HEK293 (cell line): ENCODE data around the gene LGALS4.

Experiments used
- IKZF3 ChIP-seq: fragments of 450-650 bp; IDR thresholded peaks from 2 replicates; pipeline ENCODE4 v1.5.0; 2018; ENCODE audit warnings: missing biosample characterization, mild to moderate bottlenecking, missing genetic modification characterization, moderate library complexity
- OSR2 ChIP-seq: fragments of 450-650 bp; formaldehyde crosslinking; IDR thresholded peaks from 2 replicates; pipeline ENCODE4 v1.5.1; 2016; ENCODE audit warnings: missing biosample characterization, missing genetic modification characterization
- PBX3 ChIP-seq: sonication (generic); formaldehyde crosslinking; IDR thresholded peaks from 2 replicates; pipeline ENCODE4 v1.8.1; 2022; ENCODE audit warnings: mild to moderate bottlenecking, moderate library complexity, missing genetic modification reagents
- PRDM6 ChIP-seq: fragments of 450-650 bp; formaldehyde crosslinking; IDR thresholded peaks from 2 replicates; pipeline ENCODE4 v1.5.1; 2017; ENCODE audit warnings: missing biosample characterization, missing genetic modification characterization
- SP7 ChIP-seq: fragments of 450-650 bp; formaldehyde crosslinking; IDR thresholded peaks from 2 replicates; pipeline ENCODE4 v1.5.1; 2016; ENCODE audit warnings: missing biosample characterization, missing genetic modification characterization
- TCF7L2 ChIP-seq: IDR thresholded peaks from 2 replicates; pipeline ENCODE4 v1.6.1; 2011; ENCODE audit warnings: low read depth, mild to moderate bottlenecking, inconsistent platforms, low read length, moderate library complexity, borderline replicate concordance
- YY2 ChIP-seq: fragments of 450-650 bp; formaldehyde crosslinking; IDR thresholded peaks from 2 replicates; pipeline ENCODE4 v1.5.1; 2016; ENCODE audit warnings: missing biosample characterization, missing genetic modification characterization
- ZBTB10 ChIP-seq: fragments of 450-650 bp; formaldehyde crosslinking; IDR thresholded peaks from 2 replicates; pipeline ENCODE4 v1.5.1; 2016; ENCODE audit warnings: missing biosample characterization, missing genetic modification characterization
- ZBTB17 ChIP-seq: fragments of 450-650 bp; formaldehyde crosslinking; IDR thresholded peaks from 2 replicates; pipeline ENCODE4 v1.5.1; 2016; ENCODE audit warnings: missing biosample characterization, missing genetic modification characterization
- ZBTB48 ChIP-seq: fragments of 450-650 bp; formaldehyde crosslinking; IDR thresholded peaks from 2 replicates; pipeline ENCODE4 v1.5.1; 2016; ENCODE audit warnings: missing biosample characterization, missing genetic modification characterization
- ZBTB6 ChIP-seq: fragments of 450-650 bp; formaldehyde crosslinking; IDR thresholded peaks from 2 replicates; pipeline ENCODE4 v1.5.1; 2017; ENCODE audit warnings: missing biosample characterization, missing genetic modification characterization
- ZFP69B ChIP-seq: fragments of 450-650 bp; formaldehyde crosslinking; IDR thresholded peaks from 2 replicates; pipeline ENCODE4 v1.5.1; 2016; ENCODE audit warnings: missing biosample characterization, missing genetic modification characterization
- ZNF10 ChIP-seq: fragments of 450-650 bp; formaldehyde crosslinking; IDR thresholded peaks from 2 replicates; pipeline ENCODE4 v1.5.1; 2017; ENCODE audit warnings: missing biosample characterization, missing genetic modification characterization
- ZNF114 ChIP-seq: fragments of 450-650 bp; formaldehyde crosslinking; IDR thresholded peaks from 2 replicates; pipeline ENCODE4 v1.5.0; 2017; ENCODE audit warnings: missing biosample characterization, missing genetic modification characterization
- ZNF138 ChIP-seq: fragments of 450-650 bp; formaldehyde crosslinking; IDR thresholded peaks from 2 replicates; pipeline ENCODE4 v1.5.1; 2016; ENCODE audit warnings: missing biosample characterization, missing genetic modification characterization, borderline replicate concordance
- ZNF148 ChIP-seq: fragments of 450-650 bp; formaldehyde crosslinking; IDR thresholded peaks from 2 replicates; pipeline ENCODE4 v1.5.0; 2017; ENCODE audit warnings: missing biosample characterization, missing genetic modification characterization, borderline replicate concordance
- ZNF239 ChIP-seq: fragments of 450-650 bp; formaldehyde crosslinking; IDR thresholded peaks from 2 replicates; pipeline ENCODE4 v1.5.1; 2016; ENCODE audit warnings: missing biosample characterization, missing genetic modification characterization
- ZNF311 ChIP-seq: fragments of 450-650 bp; formaldehyde crosslinking; IDR thresholded peaks from 2 replicates; pipeline ENCODE4 v1.5.1; 2017; ENCODE audit warnings: missing biosample characterization, missing genetic modification characterization, borderline replicate concordance
- ZNF341 ChIP-seq: fragments of 450-650 bp; formaldehyde crosslinking; IDR thresholded peaks from 2 replicates; pipeline ENCODE4; 2016; ENCODE audit warnings: low read depth, missing biosample characterization, missing genetic modification characterization
- ZNF37A ChIP-seq: fragments of 450-650 bp; IDR thresholded peaks from 2 replicates; pipeline ENCODE4 v1.5.1; 2018; ENCODE audit warnings: missing biosample characterization, missing genetic modification characterization
- ZNF423 ChIP-seq: fragments of 450-650 bp; formaldehyde crosslinking; IDR thresholded peaks from 2 replicates; pipeline ENCODE4 v1.5.1; 2016; ENCODE audit warnings: missing biosample characterization, missing genetic modification characterization
- ZNF473 ChIP-seq: fragments of 450-650 bp; formaldehyde crosslinking; IDR thresholded peaks from 2 replicates; pipeline ENCODE4 v1.5.1; 2017; ENCODE audit warnings: missing biosample characterization, missing genetic modification characterization
- ZNF529 ChIP-seq: fragments of 450-650 bp; formaldehyde crosslinking; IDR thresholded peaks from 2 replicates; pipeline ENCODE4 v1.5.1; 2017; ENCODE audit warnings: missing genetic modification characterization, missing biosample characterization; ENCODE audit not compliant: insufficient replicate concordance
- ZNF544 ChIP-seq: fragments of 450-650 bp; formaldehyde crosslinking; IDR thresholded peaks from 2 replicates; pipeline ENCODE4 v1.5.0; 2017; ENCODE audit warnings: missing biosample characterization, missing genetic modification characterization
- ZNF558 ChIP-seq: fragments of 450-650 bp; formaldehyde crosslinking; IDR thresholded peaks from 2 replicates; pipeline ENCODE4 v1.5.1; 2016; ENCODE audit warnings: missing biosample characterization, missing genetic modification characterization
- ZNF561 ChIP-seq: fragments of 450-650 bp; IDR thresholded peaks from 2 replicates; pipeline ENCODE4 v1.5.1; 2018; ENCODE audit warnings: missing biosample characterization, missing genetic modification characterization, borderline replicate concordance
- ZNF626 ChIP-seq: fragments of 450-650 bp; sonication (Bioruptor Pico); formaldehyde crosslinking; IDR thresholded peaks from 2 replicates; pipeline ENCODE4 v1.5.1; 2018; ENCODE audit warnings: missing biosample characterization, missing genetic modification characterization, inconsistent platforms
- ZNF639 ChIP-seq: fragments of 450-650 bp; formaldehyde crosslinking; IDR thresholded peaks from 2 replicates; pipeline ENCODE4 v1.5.1; 2016; ENCODE audit warnings: missing biosample characterization, missing genetic modification characterization
- ZNF660 ChIP-seq: fragments of 450-650 bp; IDR thresholded peaks from 2 replicates; pipeline ENCODE4 v1.5.1; 2018; ENCODE audit warnings: missing biosample characterization, mild to moderate bottlenecking, missing genetic modification characterization
- ZNF701 ChIP-seq: fragments of 450-650 bp; formaldehyde crosslinking; IDR thresholded peaks from 2 replicates; pipeline ENCODE4 v1.5.1; 2016; ENCODE audit warnings: missing biosample characterization, missing genetic modification characterization
- ZNF707 ChIP-seq: fragments of 450-650 bp; formaldehyde crosslinking; IDR thresholded peaks from 2 replicates; pipeline ENCODE4 v1.5.1; 2016; ENCODE audit warnings: missing biosample characterization, missing genetic modification characterization

LGALS4 gene

GRCh38 chr19:38850436-38850975, 37.8 kb upstream of the LGALS4 start (continued):
- TF ChIP-seq ZNF561 (tag by site-specific recombination) (peak; percentile 47; the same call in 1 of the 2 replicates), ZNF138 (no peak), ZNF558 (tag by site-specific recombination) (no peak; the same call in 1 of the 2 replicates), ZNF660 (tag by site-specific recombination) (peak; percentile 90), IKZF3 (tag by site-specific recombination) (peak; percentile 43; the same call in 1 of the 2 replicates), ZNF114 (tag by site-specific recombination) (no peak), SP7 (peak; percentile 69), ZNF544 (no peak), YY2 (peak; percentile 77), ZNF37A (tag by site-specific recombination) (no peak), TCF7L2 (no peak), ZNF10 (tag by site-specific recombination) (peak; percentile 17; the same call in 1 of the 2 replicates), ZBTB10 (tag by site-specific recombination) (no peak), ZBTB17 (peak; percentile 80), ZNF148 (tag by site-specific recombination) (no peak), PBX3 (CRISPR knock-in tag) (no peak), ZNF707 (no peak), ZNF341 (tag by site-specific recombination) (peak; percentile 94), ZNF423 (tag by site-specific recombination) (no peak), ZNF473 (tag by site-specific recombination) (no peak), PRDM6 (tag by site-specific recombination) (no peak), OSR2 (no peak; the same call in 1 of the 2 replicates), ZBTB48 (tag by site-specific recombination) (peak; percentile 99; the same call in 1 of the 2 replicates), ZNF639 (tag by site-specific recombination) (peak; percentile 64), ZBTB6 (no peak), ZNF311 (no peak), ZNF529 (tag by site-specific recombination) (no peak), ZNF701 (tag by site-specific recombination) (no peak), ZFP69B (peak; percentile 66; the same call in 1 of the 2 replicates), ZNF626 (no peak), ZNF239 (tag by site-specific recombination) (no peak)
